ENCODE data around the gene TNFAIP8L3.
A peak's percentile ranks its signal among the peaks of the same experiment; 100 is the strongest.

Gene TNFAIP8L3

DNA sequence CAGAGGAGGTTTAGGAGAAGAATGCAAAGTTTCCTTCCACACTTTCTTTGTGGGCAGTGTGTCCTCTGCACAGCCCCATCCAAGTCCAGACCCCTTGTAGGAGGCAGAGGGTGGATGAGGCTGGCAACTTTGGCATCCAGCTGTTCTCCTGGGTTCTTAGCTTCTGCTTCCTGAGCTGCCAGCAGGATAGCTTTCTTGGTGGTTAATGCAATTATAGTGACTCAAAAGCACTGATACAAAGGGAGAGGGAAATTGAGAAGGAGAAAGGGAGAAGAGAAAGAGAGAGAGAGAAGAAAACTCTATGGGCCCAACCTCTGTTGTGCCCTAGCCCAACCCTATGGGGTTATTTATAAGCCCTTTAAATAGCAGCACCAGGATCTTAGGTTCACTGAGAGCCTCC is 4.5 kb upstream of the TNFAIP8L3 start:
- TF ChIP-seq, protein P1, sequence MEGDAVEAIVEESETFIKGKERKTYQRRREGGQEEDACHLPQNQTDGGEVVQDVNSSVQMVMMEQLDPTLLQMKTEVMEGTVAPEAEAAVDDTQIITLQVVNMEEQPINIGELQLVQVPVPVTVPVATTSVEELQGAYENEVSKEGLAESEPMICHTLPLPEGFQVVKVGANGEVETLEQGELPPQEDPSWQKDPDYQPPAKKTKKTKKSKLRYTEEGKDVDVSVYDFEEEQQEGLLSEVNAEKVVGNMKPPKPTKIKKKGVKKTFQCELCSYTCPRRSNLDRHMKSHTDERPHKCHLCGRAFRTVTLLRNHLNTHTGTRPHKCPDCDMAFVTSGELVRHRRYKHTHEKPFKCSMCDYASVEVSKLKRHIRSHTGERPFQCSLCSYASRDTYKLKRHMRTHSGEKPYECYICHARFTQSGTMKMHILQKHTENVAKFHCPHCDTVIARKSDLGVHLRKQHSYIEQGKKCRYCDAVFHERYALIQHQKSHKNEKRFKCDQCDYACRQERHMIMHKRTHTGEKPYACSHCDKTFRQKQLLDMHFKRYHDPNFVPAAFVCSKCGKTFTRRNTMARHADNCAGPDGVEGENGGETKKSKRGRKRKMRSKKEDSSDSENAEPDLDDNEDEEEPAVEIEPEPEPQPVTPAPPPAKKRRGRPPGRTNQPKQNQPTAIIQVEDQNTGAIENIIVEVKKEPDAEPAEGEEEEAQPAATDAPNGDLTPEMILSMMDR (IDR thresholded peaks at IDR 0.05; ENCODE audit: low read depth, low read length, missing control alignments) = no peak
- no peak overlapping the region for H3K4me3 ChIP-seq (ENCODE audit: low read depth, low read length)
- DNase-seq (ENCODE audit: low read depth) = no peak
- in situ Hi-C loops (cut with HindIII; ENCODE audit: low sequenced_read_pairs) = no loop called here

DNA sequence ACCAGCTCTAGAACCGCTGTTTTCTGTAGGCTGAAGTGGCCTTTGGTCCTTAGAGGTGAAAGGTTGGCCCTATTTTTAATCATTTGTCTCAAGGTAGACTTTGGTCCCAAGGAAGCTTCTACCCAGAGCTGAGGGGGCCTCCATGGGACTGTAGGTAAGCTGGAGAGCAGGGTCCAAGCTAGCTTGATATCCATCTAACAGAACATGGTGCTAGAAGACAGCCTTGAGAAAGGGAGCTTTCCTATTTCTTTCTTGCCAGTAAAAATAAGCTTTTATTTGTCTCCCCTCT is 3.6 kb upstream of the TNFAIP8L3 start:
- DNase-seq (ENCODE audit: low read depth) = no peak
- in situ Hi-C loops (cut with HindIII; ENCODE audit: low sequenced_read_pairs) = no loop called here
- no peak overlapping the region for H3K4me3 ChIP-seq (ENCODE audit: low read depth, low read length)
- TF ChIP-seq, protein P1 (IDR thresholded peaks at IDR 0.05; ENCODE audit: low read depth, low read length, missing control alignments) = no peak

DNA sequence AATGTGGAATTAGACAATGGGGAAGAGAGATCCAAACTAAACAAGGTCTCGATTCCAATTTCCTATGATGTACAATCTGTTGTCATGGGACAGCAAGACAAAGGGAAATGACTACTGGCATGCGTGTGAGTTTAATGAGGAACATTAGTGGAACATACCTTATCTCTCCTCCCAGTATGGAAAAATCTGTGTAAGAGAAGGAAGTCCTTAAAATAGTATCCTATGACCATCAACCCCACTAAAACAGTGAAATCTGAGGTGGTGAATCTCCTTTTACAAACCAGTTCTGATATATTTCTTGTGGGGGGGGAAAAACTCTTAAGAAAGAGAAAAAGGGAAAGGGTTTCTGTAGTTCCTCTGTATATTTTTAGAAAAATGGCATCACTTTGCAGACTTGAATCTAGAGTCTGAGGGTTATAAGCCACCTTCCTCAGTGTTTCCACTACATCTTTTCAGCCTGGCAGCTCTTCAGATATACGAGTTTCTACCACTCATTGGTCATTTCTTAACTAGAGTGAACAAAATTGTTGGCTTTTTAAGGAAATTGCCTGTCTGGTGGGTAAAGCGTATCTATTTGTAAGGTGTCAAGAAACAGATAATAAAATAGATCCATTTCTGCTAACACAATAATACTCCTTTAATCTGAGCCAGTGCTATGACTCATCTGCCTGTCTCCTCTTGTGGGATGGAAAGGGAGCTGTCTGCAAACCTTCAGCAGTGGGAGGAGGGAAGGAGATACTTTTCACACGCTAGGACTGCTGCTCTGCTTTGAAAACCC is 3.0 kb upstream of the TNFAIP8L3 start:
- TF ChIP-seq, protein P1 (IDR thresholded peaks at IDR 0.05; ENCODE audit: low read depth, low read length, missing control alignments) = no peak
- DNase-seq (ENCODE audit: low read depth) = no peak
- in situ Hi-C loops (cut with HindIII; ENCODE audit: low sequenced_read_pairs) = no loop called here
- no peak overlapping the region for H3K4me3 ChIP-seq (ENCODE audit: low read depth, low read length)

DNA sequence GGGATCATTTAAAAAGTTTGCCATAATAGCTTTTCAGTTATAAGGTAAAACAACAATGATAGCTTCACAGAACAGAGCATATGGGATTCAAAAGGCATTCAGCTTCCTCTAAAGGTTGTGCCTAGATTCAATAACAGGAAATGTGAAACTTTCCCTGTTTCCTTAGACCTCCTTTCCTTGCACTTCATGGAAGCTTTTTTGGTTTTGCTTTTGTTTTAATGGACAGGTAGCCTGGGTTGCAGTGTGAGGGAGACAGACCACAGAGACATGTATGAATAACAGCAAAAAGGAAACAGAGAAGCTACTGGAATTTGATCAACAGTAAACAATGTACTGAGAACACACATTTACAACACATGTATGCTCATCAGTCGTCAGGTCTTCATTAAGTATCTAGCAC is 2.3 kb upstream of the TNFAIP8L3 start:
- in situ Hi-C loops (cut with HindIII; ENCODE audit: low sequenced_read_pairs) = no loop called here
- H3K4me3 ChIP-seq (ENCODE audit: low read depth, low read length) = no peak overlapping the region
- DNase-seq (ENCODE audit: low read depth) = no peak
- TF ChIP-seq, protein P1 (IDR thresholded peaks at IDR 0.05; ENCODE audit: low read depth, low read length, missing control alignments) = no peak

DNA sequence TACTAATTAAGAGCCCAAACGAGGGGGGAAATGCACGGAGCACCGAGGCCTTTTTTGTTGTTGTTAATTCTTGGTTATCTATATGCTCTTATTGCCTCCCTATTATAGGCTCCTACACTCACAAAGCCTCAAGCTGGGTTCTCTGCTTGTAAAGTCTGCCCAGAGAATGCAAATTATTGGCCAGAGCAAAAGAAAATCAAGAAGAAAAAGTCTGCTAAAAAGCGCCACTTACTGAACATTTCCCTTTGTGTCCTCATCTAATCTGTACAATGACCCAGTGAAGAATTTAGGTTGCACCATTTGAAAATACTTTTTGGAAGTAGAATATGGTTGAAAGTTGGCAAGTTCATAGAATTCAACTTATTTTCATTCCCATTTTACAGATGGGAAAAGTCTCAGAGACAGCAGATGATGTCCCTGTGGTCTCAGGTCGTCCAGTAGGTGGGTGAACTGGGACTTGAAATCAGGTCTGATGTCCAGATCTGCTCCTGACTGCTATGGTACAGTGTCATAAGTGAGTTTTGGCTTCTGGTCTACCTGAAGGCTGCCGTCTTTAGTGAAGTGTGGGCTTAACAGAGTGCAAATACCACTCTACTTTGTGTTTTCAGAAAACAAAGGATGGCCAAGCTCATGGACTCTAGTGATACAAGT is 1.1 kb upstream of the TNFAIP8L3 start:
- H3K4me3 ChIP-seq (ENCODE audit: low read depth, low read length) = no peak overlapping the region
- TF ChIP-seq, protein P1 (IDR thresholded peaks at IDR 0.05; ENCODE audit: low read depth, low read length, missing control alignments) = no peak
- no peak for DNase-seq (ENCODE audit: low read depth)
- in situ Hi-C loops (cut with HindIII; ENCODE audit: low sequenced_read_pairs) = no loop called here

DNA sequence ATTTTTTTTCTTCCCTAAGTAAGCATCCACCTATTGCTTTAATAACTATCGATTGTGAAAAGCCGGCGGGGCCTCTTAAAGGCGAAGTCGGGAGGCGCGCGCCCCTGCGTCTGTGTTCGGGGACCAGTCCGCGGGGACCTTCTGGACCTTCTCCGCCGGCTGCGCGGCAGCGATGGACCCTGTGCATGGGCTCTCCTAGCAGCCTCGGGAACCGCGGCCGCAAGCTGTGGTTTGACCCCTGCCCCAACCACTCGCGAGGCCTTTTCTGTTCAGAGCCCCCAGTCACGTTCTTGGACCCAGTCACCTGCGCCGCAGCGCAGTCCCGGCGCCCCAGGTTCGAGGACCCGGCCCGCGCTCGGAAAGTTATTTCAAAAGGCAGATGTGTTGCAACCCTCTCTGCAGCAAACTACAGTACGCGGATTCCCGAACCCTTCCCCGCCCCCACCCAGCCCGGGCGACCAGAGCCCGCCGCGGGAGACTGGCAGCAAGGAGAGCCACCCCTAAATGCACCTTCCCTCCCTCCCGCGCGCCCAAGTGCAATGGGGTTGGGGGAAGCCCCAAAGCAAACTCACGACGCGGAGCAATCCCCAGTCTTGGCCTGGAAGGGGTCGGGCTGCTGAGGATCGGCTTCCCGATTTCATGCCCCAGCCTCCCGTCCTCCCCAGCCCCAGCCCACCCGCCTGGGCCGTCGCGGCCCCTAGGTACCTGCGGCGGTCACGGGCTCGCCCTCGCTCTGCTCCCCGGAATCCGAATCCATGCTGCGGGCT is 684 bp downstream of the TNFAIP8L3 start:
- in situ Hi-C loops (cut with HindIII; ENCODE audit: low sequenced_read_pairs) = no loop called here
- TF ChIP-seq, protein P1 (IDR thresholded peaks at IDR 0.05; ENCODE audit: low read depth, low read length, missing control alignments) = no peak
- DNase-seq (ENCODE audit: low read depth) = no peak
- H3K4me3 ChIP-seq (ENCODE audit: low read depth, low read length) = peak overlapping the region; percentile 43
